HepG2 (cell line): ENCODE data around the gene MTA1.

Experiments used
- MAX ChIP-seq: IDR thresholded peaks from 2 replicates; pipeline ENCODE4 v1.6.1; 2012; ENCODE audit warnings: inconsistent platforms
- POLR2A ChIP-seq, 2 experiments: IDR thresholded peaks; 2 replicates each; pipeline ENCODE4 v1.6.1; 2011; ENCODE audit warnings: low read depth in 2 of 2, low read length in 2 of 2, mild to moderate bottlenecking in 1 of 2, moderate library complexity in 1 of 2; ENCODE audit not compliant: insufficient read depth in 1 of 2
- STAT6 ChIP-seq: sonication (generic); formaldehyde crosslinking; IDR thresholded peaks from 2 replicates; pipeline ENCODE4 v1.4.0; 2020; ENCODE audit warnings: missing genetic modification reagents, mild to moderate bottlenecking, borderline replicate concordance
- TCF12 ChIP-seq, 2 experiments: fragments of 450-650 bp in 1 of 2; sonication (generic) in 1 of 2; formaldehyde crosslinking in 1 of 2; IDR thresholded peaks; 2 replicates each; pipeline versions ENCODE4 v1.6.1 to v1.8.0; 2017 to 2022; ENCODE audit warnings: antibody characterized with exemption in 1 of 2, mild to moderate bottlenecking in 1 of 2, missing genetic modification reagents in 1 of 2, moderate library complexity in 1 of 2

GRCh38 chr14:105487986-105488777, 68.6 kb downstream of the MTA1 start:
- TF ChIP-seq POLR2A (IDR thresholded peaks at IDR 0.05; ENCODE audit: insufficient read depth in 1 of 2, low read depth in 2 of 2, low read length in 2 of 2) (no peak), MAX (no peak), TCF12 (IDR thresholded peaks at IDR 0.05) (no peak), TCF12 (CRISPR knock-in tag; IDR thresholded peaks at IDR 0.05) (no peak), STAT6 (CRISPR knock-in tag) (no peak)
